Right lobe of liver (tissue), 4 donors: Measurements from ENCODE around the gene CCDC89.

Source experiments
- CTCF ChIP-seq, 4 donors: fragments of 200-600 bp in 3 of 4; fragments of 450-650 bp in 1 of 4; IDR thresholded peaks; one replicate each; pipeline versions ENCODE4 v1.5.1 to v1.8.0; 2016 to 2022; ENCODE audit warnings: antibody characterized with exemption in 4 of 4, mild to moderate bottlenecking in 2 of 4
- POLR2A ChIP-seq: fragments of 450-650 bp; IDR thresholded peaks from one replicate; pipeline ENCODE4 v1.6.1; 2017; ENCODE audit warnings: antibody characterized with exemption, mild to moderate bottlenecking
- donor health status: DM: no; HTN: no; CAD: no.
- donor health status: DM: no; HTN: no; CAD: no.
- donor health status: DM: no; HTN: yes; CAD: no.

GRCh38 chr11:85704967-85705366 is 19.0 kb upstream of the CCDC89 start:
- no peak for TF ChIP-seq CTCF (IDR thresholded peaks at IDR 0.05)
- TF ChIP-seq POLR2A = no peak
